Vagina (tissue), 2 donors: ENCODE measurements around the gene NIF3L1.

Source experiments
- CTCF ChIP-seq, 3 experiments: fragments of 450-650 bp in 2 of 3; fragments of 200-600 bp in 1 of 3; sonication (generic) in 1 of 3; IDR thresholded peaks; one replicate each; pipeline ENCODE4 v1.5.1; 2017 to 2019; ENCODE audit warnings: antibody characterized with exemption in 3 of 3, mild to moderate bottlenecking in 2 of 3, moderate library complexity in 2 of 3
- POLR2A ChIP-seq, 2 donors: fragments of 450-650 bp; IDR thresholded peaks; one replicate each; pipeline ENCODE4 v1.6.1; 2017; ENCODE audit warnings: antibody characterized with exemption in 2 of 2, mild to moderate bottlenecking in 2 of 2, moderate library complexity in 2 of 2
- POLR2AphosphoS5 ChIP-seq, 2 donors: sonication (generic); formaldehyde crosslinking; IDR thresholded peaks; one replicate each; pipeline ENCODE4 v1.9.0; 2017; ENCODE audit warnings: antibody characterized with exemption in 2 of 2, mild to moderate bottlenecking in 2 of 2, low read depth in 1 of 2; ENCODE audit not compliant: insufficient read depth in 1 of 2

GRCh38 chr2:200922439-200922838 lies 33.3 kb downstream of the NIF3L1 start:
- TF ChIP-seq CTCF (IDR thresholded peaks at IDR 0.05) (no peak), POLR2A (IDR thresholded peaks at IDR 0.05) (no peak), POLR2AphosphoS5 (IDR thresholded peaks at IDR 0.05; ENCODE audit: insufficient read depth in 1 of 2, low read depth in 1 of 2) (no peak)
